Esophagus muscularis mucosa (tissue), 4 donors: ENCODE measurements around the gene DDX31. TPM values are rescaled to one million over a fixed set of nuclear protein-coding genes. Genes with fewer than 3 reads are reported as not detected.

ENCODE experiments used
- DNase-seq: peaks from one replicate; pipeline ENCODE4 v3.0.0-alpha.2; 2017; ENCODE audit errors: extremely low spot score
- H3K27ac ChIP-seq, 4 donors: fragments of 200-600 bp; sonication (generic); replicated peaks in 1 of 4; 1 replicate in 3 of 4; 2 replicates in 1 of 4; pipeline ENCODE4 v1.5.1; 2016 to 2019; ENCODE audit warnings: mild to moderate bottlenecking in 1 of 4
- H3K27me3 ChIP-seq, 4 donors: fragments of 200-600 bp; sonication (generic); one replicate each; pipeline versions ENCODE4 v1.5.1 to v1.6.0; 2016 to 2019
- H3K36me3 ChIP-seq, 4 donors: fragments of 200-600 bp; sonication (generic); one replicate each; pipeline ENCODE4 v1.5.1; 2016 to 2019
- H3K4me1 ChIP-seq, 4 donors: fragments of 200-600 bp; sonication (generic); one replicate each; pipeline ENCODE4 v1.5.1; 2016 to 2019
- H3K4me3 ChIP-seq, 4 donors: fragments of 200-600 bp; sonication (generic); 1 replicate in 2 of 4; 2 replicates in 2 of 4; pipeline ENCODE4 v1.5.1; 2016 to 2019; ENCODE audit warnings: mild to moderate bottlenecking in 4 of 4, moderate library complexity in 1 of 4
- H3K9me3 ChIP-seq, 4 donors: fragments of 200-600 bp; sonication (generic); 1 replicate in 3 of 4; 2 replicates in 1 of 4; pipeline ENCODE4 v1.5.1; 2016 to 2019
- CTCF ChIP-seq, 3 experiments: fragments of 200-600 bp in 2 of 3; fragments of 450-650 bp in 1 of 3; sonication (generic) in 2 of 3; IDR thresholded peaks; one replicate each; pipeline ENCODE4 v1.5.1; 2017 to 2019; ENCODE audit warnings: antibody characterized with exemption in 3 of 3, mild to moderate bottlenecking in 2 of 3, moderate library complexity in 1 of 3
- EP300 ChIP-seq: sonication (generic); formaldehyde crosslinking; IDR thresholded peaks from one replicate; pipeline ENCODE4 v1.6.1; 2017; ENCODE audit warnings: antibody characterized with exemption
- POLR2A ChIP-seq: fragments of 450-650 bp; IDR thresholded peaks from one replicate; pipeline ENCODE4 v1.6.1; 2017; ENCODE audit warnings: antibody characterized with exemption, moderate library complexity, mild to moderate bottlenecking, low read depth
- POLR2AphosphoS5 ChIP-seq, 2 donors: sonication (generic); formaldehyde crosslinking; IDR thresholded peaks; one replicate each; pipeline ENCODE4 v1.6.1; 2017; ENCODE audit warnings: antibody characterized with exemption in 2 of 2
- WGBS: methylation state at CpG from one replicate; pipeline ENCODE4 v1.1.5; 2018; 5-methylcytosine and 5-hydroxymethylcytosine counted together
- intact Hi-C: fragments of 100-400 bp; cut with DNase I; formaldehyde crosslinking; loops from one replicate; pipeline ENCODE4 v1.15.1; 2023
- total RNA-seq, 4 donors: library from RNA; depleted of rRNA; stranded (reverse); fragments of >200 nt; gene quantifications; one replicate each; pipeline versions ENCODE4 v1.1.0 to v1.2.1, GENCODE V29; 2016

DDX31 gene
- total RNA-seq, 4 donors from 2014 or later, result 6.6 to 7.8 (median 7.5) TPM

- intact Hi-C loops, result no loop called here
Observed at GRCh38 chr9:132648685-132649084, 21.1 kb downstream of the DDX31 start.

GRCh38 chr9:132648283-132648682, 21.5 kb downstream of the DDX31 start:
- no peaks in the 10 kb centered on the region for H3K27me3 ChIP-seq
- 90% methylated on average over 7 of the region's 7 CpGs for WGBS
- intact Hi-C loops, result no loop called here
- H3K4me3 ChIP-seq, result no peak overlapping the region
- no peak overlapping the region for H3K27ac ChIP-seq
- TF ChIP-seq CTCF (IDR thresholded peaks at IDR 0.05) (no peak), POLR2A (no peak), EP300 (no peak), POLR2AphosphoS5 (IDR thresholded peaks at IDR 0.05) (no peak)
- no peak for DNase-seq
- no peaks in the 10 kb centered on the region for H3K9me3 ChIP-seq
- peaks cover 52 to 96% (median 81%) of the 10 kb centered on the region in 4 donors for H3K36me3 ChIP-seq
- no peaks in the 10 kb centered on the region for H3K4me1 ChIP-seq

More at GRCh38 chr9:132648685-132649084, 21.1 kb downstream of the DDX31 start:
- no peaks in the 10 kb centered on the region for H3K9me3 ChIP-seq
- H3K4me3 ChIP-seq, result no peak overlapping the region
- 87% methylated on average over 3 of the region's 3 CpGs for WGBS
- no peaks in the 10 kb centered on the region for H3K4me1 ChIP-seq
- DNase-seq, result no peak
- no peak for TF ChIP-seq POLR2A
- H3K36me3 ChIP-seq, result peaks cover 48 to 92% (median 78%) of the 10 kb centered on the region in 4 donors
- no peak overlapping the region for H3K27ac ChIP-seq
- H3K27me3 ChIP-seq, result no peaks in the 10 kb centered on the region

DNA sequence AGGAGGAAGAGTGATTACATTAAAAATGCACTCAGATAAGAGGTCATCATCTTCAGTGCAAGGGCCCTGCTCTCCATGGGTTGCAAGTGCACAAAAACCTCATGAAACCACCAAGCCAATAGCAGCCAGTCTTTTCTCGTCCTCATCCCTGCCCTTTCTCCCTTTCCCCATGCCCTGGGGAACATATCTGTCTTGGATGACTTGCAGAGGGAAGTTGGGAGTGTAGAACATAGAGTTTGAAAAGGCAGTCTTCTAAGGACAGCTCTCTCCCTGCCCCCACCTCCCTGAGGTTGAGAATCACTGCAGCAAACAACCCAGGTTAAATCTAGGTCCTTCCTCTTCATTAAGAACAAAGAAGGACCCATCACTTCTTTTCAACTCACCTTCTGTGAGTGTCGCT, 22.0 kb downstream of the DDX31 start:
- Histone ChIP-seq H3K36me3 (peaks cover 54 to 100% (median 85%) of the 10 kb centered on the region in 4 donors), H3K4me3 (no peak overlapping the region)
- WGBS, result 90% methylated on average over 2 of the region's 2 CpGs

GRCh38 chr9:132647355-132647754, 22.4 kb downstream of the DDX31 start:
- Histone ChIP-seq H3K27ac (no peak overlapping the region), H3K4me3 (no peak overlapping the region), H3K36me3 (peaks cover 51 to 99% (median 85%) of the 10 kb centered on the region in 4 donors), H3K9me3 (no peaks in the 10 kb centered on the region), H3K27me3 (no peaks in the 10 kb centered on the region), H3K4me1 (no peaks in the 10 kb centered on the region)
- no peak for DNase-seq
- WGBS, result 93% methylated on average over 4 of the region's 4 CpGs
- TF ChIP-seq POLR2A (no peak), CTCF (IDR thresholded peaks at IDR 0.05) (no peak), EP300 (no peak), POLR2AphosphoS5 (IDR thresholded peaks at IDR 0.05) (no peak)
- intact Hi-C loops, result no loop called here

More for the DNA sequence above, 22.0 kb downstream of the DDX31 start:
- no peaks in the 10 kb centered on the region for H3K27me3 ChIP-seq
- no peak for DNase-seq
- no peak for TF ChIP-seq CTCF (IDR thresholded peaks at IDR 0.05)
- no peak for TF ChIP-seq EP300
- no peak for TF ChIP-seq POLR2A
- TF ChIP-seq POLR2AphosphoS5 (IDR thresholded peaks at IDR 0.05), result no peak
- intact Hi-C loops, result no loop called here
- no peak overlapping the region for H3K27ac ChIP-seq
- no peaks in the 10 kb centered on the region for H3K4me1 ChIP-seq
- H3K9me3 ChIP-seq, result no peaks in the 10 kb centered on the region

DNA sequence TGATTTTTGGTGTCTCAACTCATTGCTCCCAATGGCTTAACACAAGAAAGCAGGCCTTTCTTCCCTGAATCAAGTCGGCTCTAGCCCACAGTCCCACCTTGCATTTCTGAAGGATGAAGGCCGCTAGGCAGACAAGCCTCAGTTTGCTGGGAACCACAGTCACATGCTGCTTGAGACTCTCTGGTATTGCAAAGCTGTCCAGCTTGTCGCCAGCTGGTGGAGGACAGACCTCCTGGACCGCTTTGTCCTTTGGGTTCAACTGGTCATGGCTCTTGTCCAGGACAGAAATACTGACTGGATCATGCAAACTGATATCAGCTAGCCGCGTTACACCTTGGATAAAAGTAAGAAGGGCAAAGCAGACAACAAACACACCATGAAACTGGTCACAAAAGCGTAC, 23.1 kb downstream of the DDX31 start:
- 91% methylated on average over 7 of the region's 7 CpGs for WGBS
- no peaks in the 10 kb centered on the region for H3K4me1 ChIP-seq
- no peaks in the 10 kb centered on the region for H3K9me3 ChIP-seq
- H3K4me3 ChIP-seq, result no peak overlapping the region
- H3K27ac ChIP-seq, result no peak overlapping the region
- no peaks in the 10 kb centered on the region for H3K27me3 ChIP-seq
- TF ChIP-seq POLR2A, result no peak
- TF ChIP-seq EP300, result no peak
- no peak for TF ChIP-seq POLR2AphosphoS5 (IDR thresholded peaks at IDR 0.05)
- no peak for TF ChIP-seq CTCF (IDR thresholded peaks at IDR 0.05)
- no peak for DNase-seq
- intact Hi-C loops, result no loop called here
- H3K36me3 ChIP-seq, result peaks cover 52 to 99% (median 86%) of the 10 kb centered on the region in 4 donors
